GM21360 (cell line): ENCODE measurements around the gene SIRT3.

Source experiments
- ATAC-seq: cut with Tn5 transposase; IDR thresholded peaks from one replicate; pipeline ENCODE4 v1.9.1; 2021; ENCODE audit warnings: mild to moderate bottlenecking, moderate library complexity; ENCODE audit not compliant: unreplicated experiment

Gene SIRT3

GRCh38 chr11:271319-271715, 35.2 kb upstream of the SIRT3 start:
- ATAC-seq: no peak

- no peak for ATAC-seq
Observed at GRCh38 chr11:270451-271318, 34.5 kb upstream of the SIRT3 start.

- peak; percentile 71 for ATAC-seq
Observed at GRCh38 chr11:269146-269890, 33.2 kb upstream of the SIRT3 start.

- peak; percentile 28 for ATAC-seq
Observed at GRCh38 chr11:268716-269145, 32.6 kb upstream of the SIRT3 start.

- no peak for ATAC-seq
Observed at GRCh38 chr11:267491-267994, 31.4 kb upstream of the SIRT3 start.

GRCh38 chr11:266676-267439, 30.7 kb upstream of the SIRT3 start:
- no peak for ATAC-seq

GRCh38 chr11:261624-262023, 25.5 kb upstream of the SIRT3 start:
- no peak for ATAC-seq

GRCh38 chr11:259413-259812, 23.3 kb upstream of the SIRT3 start:
- no peak for ATAC-seq

- ATAC-seq: no peak
Observed at GRCh38 chr11:257766-258493, 21.8 kb upstream of the SIRT3 start.

- no peak for ATAC-seq
Observed at GRCh38 chr11:256952-257737, 21.0 kb upstream of the SIRT3 start.

GRCh38 chr11:255816-256215, 19.7 kb upstream of the SIRT3 start:
- no peak for ATAC-seq

- ATAC-seq: no peak
Observed at GRCh38 chr11:255176-255575, 19.0 kb upstream of the SIRT3 start.

- ATAC-seq: no peak
Observed at GRCh38 chr11:253886-254270, 17.7 kb upstream of the SIRT3 start.

GRCh38 chr11:253160-253885, 17.2 kb upstream of the SIRT3 start:
- ATAC-seq: no peak

GRCh38 chr11:252666-253065, 16.5 kb upstream of the SIRT3 start:
- ATAC-seq: no peak

- ATAC-seq: no peak
Observed at GRCh38 chr11:251550-251949, 15.4 kb upstream of the SIRT3 start.

GRCh38 chr11:250740-251299, 14.7 kb upstream of the SIRT3 start:
- no peak for ATAC-seq

GRCh38 chr11:250274-250673, 14.1 kb upstream of the SIRT3 start:
- ATAC-seq: no peak

- ATAC-seq: no peak
Observed at GRCh38 chr11:249062-249461, 12.9 kb upstream of the SIRT3 start.
